ENCODE data around the gene AK5. TPM values are rescaled to one million over a fixed set of nuclear protein-coding genes. Genes with fewer than 3 reads are reported as not detected.

AK5 gene
- total and polyA plus RNA-seq, 10 donors, result 0.33 to 16.3 (median 1.2) TPM

DNA sequence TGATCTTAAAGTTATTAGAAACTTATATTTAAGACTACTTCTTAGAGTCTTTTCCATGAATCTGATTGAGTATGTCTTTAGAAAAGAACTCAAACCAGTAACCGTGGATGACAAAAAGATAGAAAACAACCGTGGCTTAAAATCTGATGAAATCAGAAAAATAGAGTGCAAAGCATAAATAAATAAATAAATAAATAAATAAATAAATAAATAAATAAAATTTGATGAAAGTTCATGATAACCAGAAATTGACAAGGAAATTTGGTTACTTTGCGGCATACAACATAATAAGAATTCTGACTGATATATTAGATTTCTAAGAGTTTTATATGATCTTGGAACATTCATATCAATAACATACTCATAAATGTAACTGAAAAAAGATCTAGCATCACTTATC is 152.1 kb downstream of the AK5 start:
- no peaks in the 10 kb centered on the region for H3K36me3 ChIP-seq
- TF ChIP-seq, protein P1, sequence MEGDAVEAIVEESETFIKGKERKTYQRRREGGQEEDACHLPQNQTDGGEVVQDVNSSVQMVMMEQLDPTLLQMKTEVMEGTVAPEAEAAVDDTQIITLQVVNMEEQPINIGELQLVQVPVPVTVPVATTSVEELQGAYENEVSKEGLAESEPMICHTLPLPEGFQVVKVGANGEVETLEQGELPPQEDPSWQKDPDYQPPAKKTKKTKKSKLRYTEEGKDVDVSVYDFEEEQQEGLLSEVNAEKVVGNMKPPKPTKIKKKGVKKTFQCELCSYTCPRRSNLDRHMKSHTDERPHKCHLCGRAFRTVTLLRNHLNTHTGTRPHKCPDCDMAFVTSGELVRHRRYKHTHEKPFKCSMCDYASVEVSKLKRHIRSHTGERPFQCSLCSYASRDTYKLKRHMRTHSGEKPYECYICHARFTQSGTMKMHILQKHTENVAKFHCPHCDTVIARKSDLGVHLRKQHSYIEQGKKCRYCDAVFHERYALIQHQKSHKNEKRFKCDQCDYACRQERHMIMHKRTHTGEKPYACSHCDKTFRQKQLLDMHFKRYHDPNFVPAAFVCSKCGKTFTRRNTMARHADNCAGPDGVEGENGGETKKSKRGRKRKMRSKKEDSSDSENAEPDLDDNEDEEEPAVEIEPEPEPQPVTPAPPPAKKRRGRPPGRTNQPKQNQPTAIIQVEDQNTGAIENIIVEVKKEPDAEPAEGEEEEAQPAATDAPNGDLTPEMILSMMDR (IDR thresholded peaks at IDR 0.05 in 8 of 11, conservative IDR thresholded peaks at IDR 0.05 in 3 of 11), result no peak
- TF ChIP-seq POLR2AphosphoS5 (IDR thresholded peaks at IDR 0.05) (no peak), POLR2A (IDR thresholded peaks at IDR 0.05) (no peak)
- H3K27me3 ChIP-seq (replicated peaks in 1 of 7), result no peaks in the 10 kb centered on the region
- H3K4me3 ChIP-seq, result no peak overlapping the region
- DNase-seq, result no peak
- peaks cover 0 to 22% (median 11%) of the 10 kb centered on the region in 6 donors for H3K4me1 ChIP-seq
- intact Hi-C loops (cut with DNase I; ENCODE audit: low total_unique reads), result no loop called here
- 92 to 99% (median 94%) methylated on average over 3 of the region's 3 CpGs for WGBS, 5 donors
- peaks cover 0 to 6% (median 3%) of the 10 kb centered on the region in 8 donors for H3K9me3 ChIP-seq
- H3K27ac ChIP-seq, result no peak overlapping the region

DNA sequence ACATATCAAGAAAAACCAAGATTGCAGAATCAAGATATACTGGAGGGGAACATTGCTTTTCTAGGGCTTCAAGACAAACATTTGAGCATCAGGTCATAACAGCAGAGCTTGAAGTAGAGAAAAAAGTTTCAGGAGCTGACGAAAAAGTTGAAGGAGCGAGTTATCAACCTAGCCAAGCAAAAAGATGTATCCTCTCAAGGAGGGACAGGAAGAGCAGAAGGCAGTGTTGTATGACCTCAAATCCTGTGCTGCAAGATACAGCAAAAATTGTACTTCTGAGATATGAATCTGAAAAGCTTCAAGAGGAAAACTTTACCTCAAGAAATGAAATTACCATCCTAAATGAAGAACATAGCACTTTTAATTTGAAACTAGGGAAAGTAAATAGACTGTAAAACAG is 153.1 kb downstream of the AK5 start:
- H3K27ac ChIP-seq, result no peak overlapping the region
- H3K27me3 ChIP-seq (replicated peaks in 1 of 7), result no peaks in the 10 kb centered on the region
- H3K4me1 ChIP-seq, result peaks cover 0 to 22% (median 11%) of the 10 kb centered on the region in 6 donors
- no peak overlapping the region for H3K4me3 ChIP-seq
- intact Hi-C loops (cut with DNase I; ENCODE audit: low total_unique reads), result no loop called here
- no peak for DNase-seq
- no peaks in the 10 kb centered on the region for H3K36me3 ChIP-seq
- H3K9me3 ChIP-seq, result peaks cover 0 to 15% (median 12%) of the 10 kb centered on the region in 8 donors
- WGBS, 5 donors, result 34 to 55% (median 45%) methylated on average over 2 of the region's 2 CpGs
- TF ChIP-seq POLR2A (IDR thresholded peaks at IDR 0.05) (no peak), POLR2AphosphoS5 (IDR thresholded peaks at IDR 0.05) (no peak)
- TF ChIP-seq, protein P1 (IDR thresholded peaks at IDR 0.05 in 8 of 11, conservative IDR thresholded peaks at IDR 0.05 in 3 of 11), result no peak

DNA sequence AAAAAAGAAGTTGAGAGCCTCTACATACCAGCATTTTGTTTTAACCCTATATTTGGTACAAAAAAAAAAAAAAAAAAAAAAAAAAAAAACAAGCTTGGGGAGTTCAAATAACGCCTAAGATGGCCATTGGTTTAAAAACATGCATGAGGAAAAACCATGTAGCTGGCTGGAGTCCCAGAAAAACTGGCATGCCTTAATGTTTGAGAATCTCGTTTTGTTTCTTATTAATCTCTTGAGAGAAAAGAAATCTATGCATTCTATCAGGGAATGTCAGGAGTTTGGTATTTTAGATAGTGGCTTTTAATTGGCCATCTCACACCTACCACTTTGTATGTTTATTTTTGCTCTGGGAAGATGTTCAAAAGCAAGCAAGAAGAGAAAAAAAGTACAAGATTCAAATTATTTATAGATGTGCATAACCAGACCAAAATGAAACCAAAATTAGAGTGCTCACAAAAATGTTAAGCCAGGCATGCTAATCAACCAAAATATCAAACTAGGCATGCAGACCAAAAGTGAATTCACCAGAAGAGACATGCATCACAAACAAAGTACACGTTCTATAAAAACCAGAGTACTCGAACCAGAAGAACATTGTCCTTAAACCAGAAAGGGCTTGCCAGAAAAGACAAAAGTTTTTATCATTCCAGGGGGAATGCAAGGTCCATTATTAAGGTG is 156.6 kb downstream of the AK5 start:
- WGBS, 5 donors, result 48 to 77% (median 72%) methylated on average over 4 of the region's 4 CpGs
- H3K27me3 ChIP-seq (replicated peaks in 1 of 7), result no peaks in the 10 kb centered on the region
- peak overlapping the region in 3 of 8 donors; percentile 7 to 19 (median 16) for H3K27ac ChIP-seq
- intact Hi-C loops (cut with DNase I; ENCODE audit: low total_unique reads), result no loop called here
- H3K9me3 ChIP-seq, result peaks cover 2 to 39% (median 30%) of the 10 kb centered on the region in 8 donors
- H3K4me1 ChIP-seq, result peaks cover 0 to 4% (median 0%) of the 10 kb centered on the region in 6 donors
- no peak for TF ChIP-seq POLR2AphosphoS5 (IDR thresholded peaks at IDR 0.05)
- TF ChIP-seq POLR2A (IDR thresholded peaks at IDR 0.05), result no peak
- TF ChIP-seq, protein P1 (IDR thresholded peaks at IDR 0.05 in 8 of 11, conservative IDR thresholded peaks at IDR 0.05 in 3 of 11), result no peak
- no peak for DNase-seq
- peak overlapping the region in 1 of 8 donors; percentile 9 for H3K4me3 ChIP-seq
- no peaks in the 10 kb centered on the region for H3K36me3 ChIP-seq

DNA sequence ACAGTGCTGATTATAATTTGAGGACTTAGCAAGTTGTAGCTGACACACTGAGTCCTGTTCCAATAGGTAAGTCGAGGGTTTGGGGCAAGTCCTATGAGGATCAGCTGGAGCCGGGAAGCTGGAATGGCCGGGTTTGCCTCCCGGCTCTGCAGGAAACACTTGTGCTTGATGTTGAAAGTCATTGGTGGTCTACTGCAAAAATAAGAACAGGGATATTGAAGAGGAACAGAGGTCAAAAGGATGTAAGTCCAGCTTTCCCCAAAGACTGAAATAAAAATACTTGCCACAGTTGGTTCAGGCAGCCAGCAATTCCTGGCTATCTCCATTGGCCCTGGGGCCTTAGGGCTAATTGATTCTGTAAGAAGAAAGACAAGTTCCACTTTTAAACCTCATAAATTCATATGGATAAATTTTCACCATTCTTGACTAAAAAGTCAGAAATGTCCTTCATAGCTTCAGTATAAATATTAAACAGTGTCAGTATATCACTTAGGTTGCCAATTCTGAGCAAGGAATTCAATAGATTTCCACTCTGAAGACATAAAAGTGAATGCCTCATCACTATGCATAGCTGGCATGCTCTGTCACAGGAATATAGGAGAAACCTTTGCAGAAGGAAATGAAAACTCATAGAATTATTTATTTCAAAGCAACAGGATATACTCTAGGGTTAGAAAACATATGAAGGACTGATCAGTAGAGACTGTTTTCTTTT is 165.2 kb downstream of the AK5 start:
- WGBS, 5 donors, result 62 to 78% (median 67%) methylated on average over 4 of the region's 4 CpGs
- H3K27me3 ChIP-seq (replicated peaks in 1 of 7), result no peaks in the 10 kb centered on the region
- DNase-seq, result no peak
- no peak overlapping the region for H3K4me3 ChIP-seq
- H3K36me3 ChIP-seq, result no peaks in the 10 kb centered on the region
- TF ChIP-seq POLR2AphosphoS5 (IDR thresholded peaks at IDR 0.05) (no peak), POLR2A (IDR thresholded peaks at IDR 0.05) (no peak)
- TF ChIP-seq, protein P1 (IDR thresholded peaks at IDR 0.05 in 8 of 11, conservative IDR thresholded peaks at IDR 0.05 in 3 of 11), result no peak
- no peaks in the 10 kb centered on the region for H3K4me1 ChIP-seq
- intact Hi-C loops (cut with DNase I; ENCODE audit: low total_unique reads), result no loop called here
- H3K9me3 ChIP-seq, result peaks cover 0 to 3% (median 0%) of the 10 kb centered on the region in 8 donors
- no peak overlapping the region for H3K27ac ChIP-seq
